GM18499 (cell line): ENCODE data around the gene PEAR1.

Source experiments
- ATAC-seq: cut with Tn5 transposase; IDR thresholded peaks from one replicate; pipeline ENCODE4 v1.9.1; 2021; ENCODE audit warnings: moderate number of reproducible peaks; ENCODE audit not compliant: insufficient read depth, unreplicated experiment

The PEAR1 gene

DNA sequence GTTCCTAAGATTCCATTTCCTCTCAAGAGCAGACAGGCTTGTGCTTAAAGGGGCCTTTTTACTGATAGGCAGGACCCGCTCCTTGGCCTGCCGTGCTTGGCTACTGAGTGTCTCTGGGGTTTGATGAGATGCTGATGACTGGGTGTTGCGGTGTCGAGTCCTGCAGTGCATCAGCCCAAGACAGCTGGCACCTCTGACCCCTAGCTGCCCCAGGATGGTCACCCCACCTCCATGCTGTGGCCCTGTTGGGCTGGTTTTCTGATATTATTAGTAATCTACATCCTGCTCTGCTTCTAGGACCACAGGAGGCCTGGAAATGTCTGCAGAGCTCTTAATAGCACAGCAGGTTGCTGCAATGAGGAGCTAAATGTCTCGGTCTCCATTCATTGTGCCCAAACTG lies 55.6 kb downstream of the PEAR1 start:
- ATAC-seq: no peak

DNA sequence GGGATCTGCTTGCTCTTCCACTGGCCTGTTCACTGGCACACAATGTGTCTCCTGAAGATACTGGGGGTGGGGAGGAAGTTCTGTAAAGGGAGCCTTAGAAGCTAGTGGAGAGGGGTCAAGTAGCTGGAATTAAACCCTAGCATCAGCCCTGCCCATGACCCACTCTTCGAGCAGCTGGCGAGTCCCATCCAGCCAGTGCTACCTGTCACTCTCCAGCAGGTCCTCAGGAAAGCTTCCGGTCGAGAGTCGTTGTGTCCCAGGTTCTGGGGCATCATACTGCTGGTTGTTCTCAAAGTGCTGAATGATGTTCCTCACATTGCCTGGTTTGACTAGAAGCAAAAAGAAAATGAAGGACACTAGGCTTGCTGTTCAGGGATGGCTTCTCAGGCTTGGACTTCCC lies 57.9 kb downstream of the PEAR1 start:
- ATAC-seq: no peak

DNA sequence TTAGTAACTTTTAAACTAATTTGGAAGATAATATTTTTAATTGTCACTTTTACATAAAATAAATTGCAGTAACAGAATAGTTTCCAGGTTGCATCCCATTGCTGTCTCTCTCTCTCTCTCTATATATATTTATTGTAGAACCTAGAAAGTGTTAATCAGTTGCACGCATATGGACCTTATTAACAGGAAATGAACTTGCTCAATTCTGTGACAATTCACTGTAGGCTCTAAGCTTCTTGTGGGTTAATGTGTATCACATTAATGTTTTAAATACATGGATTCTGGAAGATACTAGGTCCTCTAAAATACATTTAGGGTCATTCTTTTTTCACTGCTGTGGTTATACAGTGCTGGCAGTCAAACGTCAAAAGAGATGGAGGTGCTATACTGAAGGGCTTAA lies 60.1 kb downstream of the PEAR1 start:
- ATAC-seq: no peak

DNA sequence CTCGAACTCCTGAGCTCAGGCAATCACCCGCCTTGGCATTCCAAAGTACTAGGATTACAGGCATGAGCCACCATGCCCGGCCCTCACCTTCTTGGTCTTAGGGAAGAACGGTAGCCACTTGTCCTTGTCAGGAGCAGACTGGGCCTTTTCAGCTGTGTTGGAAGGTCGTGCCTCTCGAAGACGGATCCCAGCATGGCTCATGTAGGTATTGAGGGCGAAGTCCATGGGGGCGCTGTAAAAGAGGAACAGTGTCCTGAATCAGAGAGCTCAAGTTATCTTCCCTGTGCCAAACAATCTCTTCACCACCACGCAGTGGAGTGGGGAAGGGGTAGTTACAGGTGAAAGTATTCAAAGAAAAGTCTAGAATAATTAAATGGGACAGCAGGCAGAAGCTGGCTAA lies 62.8 kb downstream of the PEAR1 start:
- ATAC-seq: no peak

DNA sequence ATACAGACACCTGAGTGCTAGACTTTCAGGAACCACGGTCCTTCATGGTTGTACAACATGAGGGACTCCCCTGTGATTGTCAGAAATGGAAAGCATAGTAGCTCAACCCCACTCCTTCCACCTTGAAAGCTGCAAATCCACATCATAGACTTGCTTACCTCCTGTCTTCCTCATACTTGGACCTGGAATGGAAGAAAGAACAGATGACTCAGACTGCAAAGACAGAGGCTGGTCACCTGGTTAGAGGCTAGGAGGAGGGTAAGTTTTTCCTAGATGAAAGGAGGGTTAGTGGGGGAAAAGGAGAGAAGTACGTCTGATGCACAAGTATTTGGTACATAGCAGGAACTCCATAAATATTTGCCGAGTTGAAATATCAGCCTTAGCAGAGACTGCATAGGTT lies 64.1 kb downstream of the PEAR1 start:
- no peak for ATAC-seq

DNA sequence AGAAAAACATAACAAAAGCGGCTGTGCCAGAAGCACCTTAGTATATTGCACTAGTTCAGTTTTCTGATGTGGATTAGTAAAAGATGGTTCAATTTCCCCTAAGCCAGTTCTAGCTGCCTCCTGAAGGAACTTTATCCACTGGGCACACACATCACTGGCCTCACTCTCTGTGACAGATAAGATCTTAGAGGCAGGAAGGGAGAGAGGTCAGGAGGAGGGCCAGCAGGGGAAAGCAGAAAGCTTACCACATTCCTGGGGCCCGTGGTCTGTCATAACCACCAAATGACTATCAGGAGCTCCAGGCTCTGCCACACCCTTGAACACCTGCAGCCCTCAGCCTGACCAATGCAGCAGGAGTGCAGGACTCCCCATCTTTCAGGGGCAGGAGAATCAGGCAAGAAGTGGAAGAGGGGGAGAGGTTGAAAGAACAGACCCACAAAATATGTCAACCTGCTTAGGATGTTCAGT lies 64.8 kb downstream of the PEAR1 start:
- ATAC-seq: no peak

DNA sequence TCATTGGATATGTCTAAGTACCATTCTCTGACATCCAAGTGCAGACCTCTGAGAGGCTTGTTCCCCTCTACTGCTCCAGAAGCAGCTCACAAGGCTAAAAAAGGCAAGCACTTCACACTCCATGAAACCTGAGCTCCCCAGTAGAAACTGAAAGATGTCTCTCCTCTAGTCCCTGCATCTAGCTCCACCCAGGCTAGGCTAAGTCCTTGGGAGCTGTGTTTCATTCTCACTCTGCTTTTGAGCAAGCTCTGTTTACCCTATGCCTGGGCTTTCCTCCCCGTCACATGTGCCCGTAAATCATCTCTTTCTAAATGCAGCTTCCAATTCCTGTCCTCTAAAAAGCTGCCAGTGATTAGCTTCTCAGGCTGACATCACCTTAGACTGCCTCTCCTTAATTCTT lies 65.9 kb downstream of the PEAR1 start:
- ATAC-seq: no peak

DNA sequence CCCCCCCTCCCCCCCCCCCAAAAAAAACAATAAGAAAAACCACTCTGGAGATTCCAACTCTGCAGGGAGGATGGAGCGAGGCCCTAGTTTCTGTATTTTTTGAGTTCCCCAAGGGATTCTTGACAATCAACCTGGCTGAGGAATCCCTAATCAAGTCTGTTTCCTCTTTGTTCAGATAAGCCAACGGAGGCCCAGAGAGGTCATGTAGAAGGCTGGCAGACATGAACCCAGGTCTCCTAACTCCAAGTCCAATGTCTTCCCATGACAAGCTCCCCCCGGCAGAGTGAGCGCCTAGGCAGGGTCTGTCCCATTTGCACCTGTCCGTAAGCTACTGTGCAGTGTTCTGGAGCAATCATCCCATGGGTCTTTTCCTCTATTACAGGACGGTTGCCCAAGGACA lies 66.4 kb downstream of the PEAR1 start:
- no peak for ATAC-seq

DNA sequence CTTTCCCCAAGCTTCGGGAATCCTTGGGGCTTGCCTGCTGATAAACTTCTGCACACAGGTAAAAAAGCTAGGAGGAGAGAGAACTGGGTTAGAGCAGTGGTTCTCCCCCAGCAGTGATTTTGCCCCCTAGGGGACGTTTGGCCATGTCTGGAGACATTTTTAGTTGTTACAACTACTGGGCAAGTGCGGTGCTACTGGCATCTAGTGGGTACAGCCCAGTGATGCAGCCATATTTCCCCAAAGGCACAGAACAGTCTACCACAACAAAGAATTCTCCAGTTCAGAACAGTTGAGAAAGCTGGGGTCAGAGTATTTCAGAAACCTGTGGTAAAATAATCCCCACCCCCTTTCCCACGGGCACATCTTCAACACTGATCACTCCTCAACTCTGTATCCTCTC lies 68.2 kb downstream of the PEAR1 start:
- ATAC-seq: no peak

DNA sequence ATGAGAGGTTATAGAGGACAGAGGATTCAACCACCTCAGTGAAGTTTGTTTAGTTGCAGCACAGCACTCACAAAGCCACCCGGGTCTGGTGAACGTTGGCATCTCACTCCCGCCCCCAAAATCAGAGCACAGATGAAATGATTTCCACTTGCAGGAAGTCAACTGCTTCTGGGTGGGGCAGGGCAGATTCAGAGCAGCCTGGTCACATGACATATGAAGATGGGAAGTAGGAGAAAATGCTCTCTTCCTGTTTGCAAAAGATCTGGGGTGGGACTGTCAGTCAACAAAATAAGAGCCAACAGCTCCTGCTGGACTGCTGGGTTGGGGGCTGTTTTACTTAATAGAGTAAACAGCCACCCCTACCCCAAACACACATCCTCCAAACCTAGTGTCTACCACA lies 70.1 kb downstream of the PEAR1 start:
- ATAC-seq: no peak

DNA sequence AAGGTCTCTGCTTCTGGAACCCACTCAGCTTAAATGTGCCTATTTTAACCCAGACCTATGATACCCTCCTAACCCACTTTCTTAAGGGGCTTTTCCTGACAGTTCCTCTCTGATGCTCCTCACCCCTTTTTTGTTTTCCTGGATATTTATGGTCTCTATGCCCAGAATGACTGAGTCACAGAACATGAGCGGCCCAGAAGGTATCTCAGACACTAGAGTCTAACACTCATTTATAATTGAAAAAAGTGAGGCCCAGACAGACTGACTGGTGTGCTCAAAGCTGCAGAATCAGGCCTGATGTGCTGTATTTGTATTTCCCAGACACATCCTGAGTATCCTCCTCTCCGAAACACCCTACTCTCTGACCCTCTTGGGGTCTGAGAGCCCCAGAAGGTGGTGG lies 70.9 kb downstream of the PEAR1 start:
- no peak for ATAC-seq
